Lung (tissue), 12 donors: ENCODE measurements around the gene PTPN13. TPM values are rescaled to one million over a fixed set of nuclear protein-coding genes. Genes with fewer than 3 reads are reported as not detected.
A peak's percentile ranks its signal among the peaks of the same experiment; 100 is the strongest.

ENCODE experiments used
- ATAC-seq: fragments of 200-7000 bp; cut with Tn5 transposase; one replicate; pipeline ENCODE4 v1.9.1; 2020; ENCODE audit warnings: moderate number of reproducible peaks; ENCODE audit not compliant: insufficient read depth, low FRiP score
- DNase-seq, 3 donors: peaks; one replicate each; pipeline ENCODE4 v3.0.0-alpha.2; 2013 to 2017
- H3K27ac ChIP-seq, 2 donors: one replicate each; pipeline ENCODE4 v1.5.1; 2013; ENCODE audit warnings: mild to moderate bottlenecking in 2 of 2, moderate library complexity in 2 of 2, control low read depth in 1 of 2, inconsistent platforms in 1 of 2, low read depth in 1 of 2, low read length in 1 of 2
- H3K27me3 ChIP-seq, 3 donors: one replicate each; pipeline ENCODE4 v1.5.1; 2013; ENCODE audit warnings: low read length in 2 of 3; ENCODE audit not compliant: control insufficient read depth in 3 of 3, insufficient read depth in 3 of 3
- H3K36me3 ChIP-seq, 4 donors: one replicate each; pipeline ENCODE4 v1.5.1; 2013; ENCODE audit warnings: low read length in 4 of 4, mild to moderate bottlenecking in 1 of 4, moderate library complexity in 1 of 4; ENCODE audit not compliant: control insufficient read depth in 4 of 4, insufficient read depth in 4 of 4
- H3K4me1 ChIP-seq, 5 donors: one replicate each; pipeline ENCODE4 v1.5.1; 2013; ENCODE audit warnings: low read length in 5 of 5, mild to moderate bottlenecking in 2 of 5, moderate library complexity in 1 of 5; ENCODE audit not compliant: control insufficient read depth in 5 of 5, insufficient read depth in 5 of 5
- H3K4me3 ChIP-seq: one replicate; pipeline ENCODE4 v1.5.1; 2013; ENCODE audit warnings: mild to moderate bottlenecking, control low read depth, moderate library complexity
- H3K9ac ChIP-seq, 2 donors: one replicate each; pipeline ENCODE4 v1.5.1; 2013; ENCODE audit warnings: low read length in 2 of 2, control low read depth in 1 of 2; ENCODE audit not compliant: insufficient read depth in 1 of 2
- H3K9me3 ChIP-seq, 4 donors: one replicate each; pipeline ENCODE4 v1.5.1; 2013; ENCODE audit warnings: low read length in 3 of 4, mild to moderate bottlenecking in 1 of 4, moderate library complexity in 1 of 4; ENCODE audit not compliant: control insufficient read depth in 4 of 4, insufficient read depth in 3 of 4
- CTCF ChIP-seq: IDR thresholded peaks from 2 replicates; pipeline ENCODE4 v1.5.1; 2012; ENCODE audit warnings: mild to moderate bottlenecking; ENCODE audit errors: control extremely low read depth, extremely low read depth
- WGBS, 2 donors: extraction: QIAGEN DNeasy Blood & Tissue Kit; methylation state at CpG; one replicate each; pipeline ENCODE4 v1.1.7; 2013; 5-methylcytosine and 5-hydroxymethylcytosine counted together
- polyA plus RNA-seq, 2 donors: library from polyadenylated mRNA; stranded (reverse); fragments of 200-250 nt; gene quantifications; one replicate each; pipeline ENCODE4 v1.2.1, GENCODE V29; 2013
- total RNA-seq, 2 donors: library from RNA; depleted of rRNA in 1 of 2; stranded (reverse); fragments of >200 nt in 1 of 2; gene quantifications; one replicate each; pipeline ENCODE4 v1.2.1, GENCODE V29; 2014 to 2021
- donor health status: control.
- donor health status: control.
- donor health status: Bipolar disorder and iron deficiency.
- donor health status: healthy.
- donor health status: DM: yes; HTN: yes; CAD: no.

The PTPN13 gene
- total and polyA plus RNA-seq, 4 donors, result 8.3 to 95.0 (median 47.9) TPM

GRCh38 chr4:86835677-86836076 lies 241.6 kb downstream of the PTPN13 start:
- DNase-seq (no peak), ATAC-seq (no peak)
- Histone ChIP-seq H3K36me3 (peaks cover 0 to 4% (median 0%) of the 10 kb centered on the region in 4 donors), H3K9me3 (peaks cover 0 to 2% (median 0%) of the 10 kb centered on the region in 4 donors), H3K9ac (no peak overlapping the region), H3K4me3 (no peak overlapping the region), H3K27me3 (no peaks in the 10 kb centered on the region), H3K4me1 (peaks cover 0 to 51% (median 0%) of the 10 kb centered on the region in 5 donors), H3K27ac (no peak overlapping the region)
- no peak for TF ChIP-seq CTCF
- WGBS, 2 donors, result 55 to 81% methylated on average over 3 of the region's 3 CpGs

- no peak overlapping the region for H3K9ac ChIP-seq
- TF ChIP-seq CTCF, result no peak
- peaks cover 0 to 2% (median 0%) of the 10 kb centered on the region in 4 donors for H3K9me3 ChIP-seq
- no peak for ATAC-seq
- no peaks in the 10 kb centered on the region for H3K36me3 ChIP-seq
- DNase-seq, result peak in 2 of 3 donors; percentile 63
- no peak overlapping the region for H3K27ac ChIP-seq
- no peak overlapping the region for H3K4me3 ChIP-seq
- WGBS, 2 donors, result 66 to 81% methylated on average over 5 of the region's 5 CpGs
- no peaks in the 10 kb centered on the region for H3K27me3 ChIP-seq
- H3K4me1 ChIP-seq, result peaks cover 0 to 35% (median 0%) of the 10 kb centered on the region in 5 donors
These were observed 243.8 kb downstream of the PTPN13 start for GRCh38 chr4:86837691-86838503.

- Histone ChIP-seq H3K9me3 (no peaks in the 10 kb centered on the region), H3K36me3 (no peaks in the 10 kb centered on the region), H3K27ac (no peak overlapping the region), H3K27me3 (no peaks in the 10 kb centered on the region), H3K4me1 (peaks cover 0 to 22% (median 0%) of the 10 kb centered on the region in 5 donors), H3K4me3 (no peak overlapping the region), H3K9ac (no peak overlapping the region)
- WGBS, 2 donors, result 84 to 88% methylated on average over 1 of the region's 1 CpG
- DNase-seq (no peak), ATAC-seq (no peak)
- no peak for TF ChIP-seq CTCF
These were observed 246.7 kb downstream of the PTPN13 start for GRCh38 chr4:86840858-86841257.
